GM19452 (cell line): ENCODE measurements around the gene DPYSL3.
A peak's percentile ranks its signal among the peaks of the same experiment; 100 is the strongest.

ENCODE experiments used
- ATAC-seq: cut with Tn5 transposase; IDR thresholded peaks from one replicate; pipeline ENCODE4 v1.9.1; 2021; ENCODE audit not compliant: unreplicated experiment

Gene DPYSL3

DNA sequence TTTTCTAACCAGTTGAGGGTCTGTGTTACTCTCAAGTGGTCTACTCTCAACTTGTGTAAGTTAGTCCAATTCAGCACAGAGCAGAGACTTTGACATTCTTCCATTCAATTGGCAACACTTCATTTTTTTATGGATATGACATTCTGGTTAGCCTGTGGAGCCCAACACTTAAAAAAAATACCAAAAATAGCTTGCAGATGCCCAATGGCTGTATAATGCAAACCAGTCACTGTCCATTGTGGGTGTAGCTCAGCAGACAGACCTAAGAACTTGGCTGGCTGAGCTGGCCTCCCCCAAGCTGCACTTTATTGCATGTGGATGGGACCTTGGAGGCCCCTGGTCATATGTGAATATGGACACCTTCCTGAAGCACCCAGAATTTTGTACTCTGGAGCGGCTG, 103.2 kb downstream of the DPYSL3 start:
- ATAC-seq, result no peak

DNA sequence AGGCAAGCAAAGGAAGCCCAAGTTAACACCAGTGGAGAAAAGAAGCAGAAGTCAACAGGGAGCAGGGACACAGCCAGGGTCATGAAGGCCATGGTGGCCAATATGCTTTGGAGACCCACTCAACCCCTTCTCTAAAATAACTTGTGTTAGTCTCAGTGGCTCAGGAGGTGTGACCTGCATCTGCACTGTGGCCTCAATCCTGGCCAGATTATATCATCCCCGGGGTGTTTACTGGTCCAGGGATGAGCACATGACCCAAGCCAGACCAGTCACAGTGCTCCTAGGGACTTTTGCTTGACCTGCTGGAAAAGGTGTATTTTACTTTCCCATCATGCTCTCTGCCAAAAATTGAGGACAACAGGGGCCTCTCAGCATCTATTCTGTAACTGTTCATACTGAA, 105.2 kb downstream of the DPYSL3 start:
- peak; percentile 26 for ATAC-seq

DNA sequence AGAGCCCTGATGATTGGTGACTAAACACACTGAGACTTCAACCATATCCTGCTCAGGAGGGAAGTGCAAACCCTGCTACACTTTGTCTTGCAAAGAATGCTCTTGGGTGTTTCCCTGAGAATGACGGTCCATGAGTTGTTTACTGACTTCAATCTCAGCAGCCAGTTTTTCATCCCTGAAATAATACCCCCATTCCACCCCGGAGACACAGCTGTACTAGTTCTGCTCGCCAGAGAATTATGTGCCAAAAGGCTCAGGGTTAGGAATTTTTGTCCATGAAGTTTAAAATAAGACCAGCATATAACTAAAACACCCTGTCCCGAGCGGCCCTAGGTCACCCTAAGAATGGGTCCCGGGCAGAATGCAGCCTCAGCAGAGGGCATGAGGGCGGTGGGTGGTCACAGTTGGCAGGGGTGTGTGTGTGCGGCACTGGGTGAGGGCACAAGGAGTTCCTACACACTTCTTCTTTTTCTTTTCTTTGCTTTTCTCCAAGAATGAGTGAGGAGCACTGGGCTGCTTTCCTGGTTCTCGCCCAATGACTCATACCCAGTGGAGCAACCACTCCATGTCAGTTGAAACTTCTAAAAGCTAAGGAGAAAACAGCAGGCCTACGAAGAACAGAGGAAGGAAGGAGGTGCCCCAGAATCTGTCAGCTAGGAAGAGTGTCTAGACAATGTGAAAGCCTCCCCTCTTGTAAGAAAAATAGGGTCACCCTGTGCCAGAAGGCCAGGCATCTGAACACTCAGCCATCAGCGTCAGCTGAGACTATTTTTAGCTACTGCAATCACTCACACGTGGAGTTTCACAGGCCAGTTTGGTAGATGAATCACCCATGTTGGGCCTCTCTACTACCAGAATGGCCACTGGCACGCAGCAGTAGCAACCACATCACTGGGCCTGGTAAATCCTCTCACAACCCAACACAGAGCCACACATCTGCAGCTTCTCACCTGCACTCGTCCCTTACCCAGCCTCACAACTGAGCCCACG, 105.9 kb downstream of the DPYSL3 start:
- peak; percentile 96 for ATAC-seq

DNA sequence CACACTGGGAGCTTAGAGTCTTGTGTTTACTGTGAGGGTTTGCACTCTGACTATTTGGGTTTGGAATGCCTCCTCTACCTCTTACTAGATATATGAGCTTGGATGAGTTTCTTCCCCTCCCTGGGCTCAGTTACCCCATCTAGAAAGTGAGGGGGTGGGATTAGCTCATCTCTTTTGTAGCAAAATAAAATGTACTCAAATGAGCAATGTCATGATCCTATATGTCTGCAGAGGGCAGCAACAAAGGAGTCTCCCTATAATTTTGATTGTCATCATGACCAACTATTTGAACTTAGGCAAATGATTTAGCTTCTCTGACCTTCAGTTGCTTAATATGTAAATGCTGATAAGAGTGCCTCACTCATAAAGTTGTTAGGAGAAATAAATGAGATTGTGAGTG, 109.0 kb downstream of the DPYSL3 start:
- no peak for ATAC-seq

DNA sequence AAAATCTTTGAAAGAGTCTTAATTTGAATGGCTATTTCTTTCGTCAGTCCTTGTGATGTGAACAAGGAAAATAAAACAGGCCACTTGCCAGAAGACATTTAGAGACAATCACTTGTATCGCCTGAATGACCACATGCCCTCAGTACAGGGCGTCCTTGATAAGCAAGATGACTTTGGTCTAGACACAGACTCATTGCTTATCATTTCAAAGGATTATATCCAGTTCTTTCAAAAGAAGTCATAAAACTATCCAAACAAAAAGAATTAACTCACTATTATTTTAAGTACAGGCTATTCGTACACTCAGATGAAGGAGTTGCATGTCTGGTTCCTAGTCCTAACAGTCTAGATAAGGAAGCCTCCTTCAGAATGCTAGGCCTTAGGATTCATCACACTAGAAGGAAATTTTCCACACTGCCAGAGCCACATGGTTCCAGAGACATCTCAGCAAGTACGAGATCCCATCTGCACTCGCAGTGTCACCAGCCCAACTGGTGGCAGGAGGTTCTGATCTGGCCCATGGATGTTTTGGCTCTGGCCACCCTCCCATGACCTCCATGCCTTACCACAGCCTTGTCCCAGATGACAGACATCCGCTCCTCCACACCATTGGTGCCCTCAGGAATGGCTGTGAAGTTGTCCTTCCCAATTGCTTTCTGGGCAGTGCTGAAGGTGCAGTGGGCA, 109.6 kb downstream of the DPYSL3 start:
- no peak for ATAC-seq

DNA sequence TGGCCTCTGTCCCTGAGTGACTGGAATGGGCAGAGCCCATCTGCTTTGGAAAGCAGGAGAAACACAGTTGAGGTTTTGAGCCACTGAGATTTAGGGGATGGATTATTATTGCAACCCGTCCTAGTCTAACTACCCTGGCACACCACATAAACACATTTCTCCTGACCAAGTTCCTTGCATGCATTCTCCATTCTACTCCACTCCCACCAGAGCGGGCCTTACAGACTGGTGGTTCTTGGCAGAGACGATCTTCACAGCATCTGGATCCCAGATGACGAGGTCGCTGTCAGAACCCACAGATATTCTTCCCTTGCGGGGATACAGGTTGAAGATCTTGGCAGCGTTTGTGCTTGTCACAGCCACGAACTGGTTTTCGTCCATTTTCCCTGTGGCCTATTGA, 111.0 kb downstream of the DPYSL3 start:
- ATAC-seq, result no peak

DNA sequence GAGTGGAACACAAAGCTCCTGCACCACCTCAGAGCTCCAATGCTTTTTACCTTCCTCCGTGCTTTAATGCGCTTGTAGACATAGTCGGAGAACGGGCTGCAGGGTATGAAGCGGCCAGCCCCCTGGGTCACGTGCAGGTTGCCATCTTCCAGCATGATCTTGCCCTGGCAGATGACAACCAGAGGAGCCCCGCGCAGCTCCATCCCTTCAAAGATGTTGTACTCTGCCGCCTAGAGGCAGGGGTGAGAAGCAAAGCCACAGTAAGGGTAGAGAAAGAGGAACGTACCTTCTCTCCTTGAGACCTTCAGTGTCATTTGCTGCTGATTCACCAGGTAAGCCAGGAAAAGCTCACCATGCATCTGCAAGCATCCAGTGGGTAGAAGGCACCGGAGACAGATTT, 112.3 kb downstream of the DPYSL3 start:
- ATAC-seq, result no peak

DNA sequence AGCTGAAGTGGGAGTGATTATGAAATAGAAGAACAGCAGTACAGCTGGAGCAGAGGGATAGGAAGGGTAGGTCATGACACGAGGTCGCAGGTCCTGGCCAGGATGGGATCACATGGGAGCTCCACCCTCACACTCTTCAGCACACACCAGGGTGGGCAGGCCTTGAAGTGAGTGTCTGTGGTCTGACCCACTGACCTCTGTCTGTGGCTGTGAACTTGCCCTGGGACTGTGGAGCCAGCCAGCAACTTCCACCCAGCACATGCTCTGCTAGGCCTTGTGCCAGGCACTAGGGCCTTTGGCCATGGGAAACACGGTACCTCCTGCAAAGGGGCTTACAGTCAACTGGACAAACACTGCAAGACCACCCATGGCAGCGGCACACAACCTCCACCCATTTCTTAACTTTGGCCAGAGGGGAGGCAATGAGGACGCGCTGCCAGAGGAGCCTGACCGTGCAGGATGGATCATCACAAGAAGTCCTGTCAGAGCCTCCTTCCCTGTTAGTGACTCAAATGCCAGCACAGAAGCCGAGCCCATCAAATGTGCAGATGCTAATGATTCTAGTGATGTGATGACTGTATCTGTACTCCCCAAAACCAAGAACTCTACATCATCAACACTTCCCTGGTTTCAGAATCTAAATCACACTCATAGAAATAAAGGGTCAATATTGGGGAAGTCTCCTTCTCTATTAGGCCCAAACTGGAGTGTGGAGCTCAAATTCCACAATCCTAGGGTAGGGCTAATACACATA, 113.6 kb downstream of the DPYSL3 start:
- no peak for ATAC-seq

DNA sequence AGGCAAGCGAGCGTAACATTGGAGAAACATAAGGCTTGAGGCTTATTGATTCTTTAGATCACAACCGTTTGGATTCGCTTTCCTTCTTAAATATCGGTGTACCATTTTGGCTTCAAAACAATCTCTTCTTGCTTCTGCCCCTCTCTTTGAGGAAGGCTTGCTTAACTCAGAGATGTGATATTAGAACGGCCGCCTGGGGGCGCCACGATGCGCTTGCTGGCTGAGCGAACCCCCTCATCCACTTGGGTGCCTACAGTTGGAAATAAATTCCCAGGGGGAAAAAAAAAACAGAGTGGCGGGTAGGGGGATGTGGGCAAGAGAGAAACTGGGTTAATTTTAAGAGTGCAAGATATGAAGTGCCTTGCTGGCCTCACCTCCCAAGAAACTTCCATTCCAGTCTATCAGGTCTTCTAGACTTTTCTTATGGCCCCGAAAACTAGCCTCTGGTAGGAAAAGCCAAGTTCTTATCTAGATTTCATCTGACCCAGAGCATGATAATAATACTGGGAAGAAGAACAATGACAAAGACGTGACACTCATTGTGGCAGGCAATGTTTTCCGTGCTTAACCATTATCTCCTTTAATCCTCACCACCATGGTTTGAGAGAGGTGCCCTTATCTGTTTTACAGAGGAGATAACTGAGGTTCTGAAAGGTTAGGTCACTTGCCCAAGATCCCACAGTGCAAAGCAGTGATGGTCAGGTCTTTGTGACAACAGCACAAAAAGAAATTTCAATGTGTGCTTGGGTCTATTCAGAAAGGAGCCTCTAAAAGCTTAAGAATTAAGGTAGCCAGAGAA, 115.8 kb downstream of the DPYSL3 start:
- ATAC-seq, result no peak

DNA sequence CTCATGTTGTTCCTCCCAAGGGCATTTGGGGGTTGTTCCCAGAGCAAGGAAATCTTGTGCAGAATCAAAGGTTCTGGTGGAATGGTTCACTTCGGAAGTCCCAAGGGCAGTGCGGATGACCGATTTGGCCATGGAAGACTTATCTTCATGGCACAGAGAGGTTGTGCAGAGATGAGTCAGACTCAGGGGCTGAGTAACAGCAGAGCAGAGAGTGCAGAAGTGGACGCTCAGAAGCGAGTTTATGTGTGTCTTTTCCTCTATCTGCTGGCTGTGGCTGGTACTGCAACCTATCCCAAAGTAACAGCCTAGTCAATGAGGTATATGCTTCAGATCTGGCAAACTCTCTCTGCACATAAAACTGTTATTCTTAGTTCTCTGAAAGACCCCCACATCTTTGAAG, 118.1 kb downstream of the DPYSL3 start:
- peak; percentile 78 for ATAC-seq

DNA sequence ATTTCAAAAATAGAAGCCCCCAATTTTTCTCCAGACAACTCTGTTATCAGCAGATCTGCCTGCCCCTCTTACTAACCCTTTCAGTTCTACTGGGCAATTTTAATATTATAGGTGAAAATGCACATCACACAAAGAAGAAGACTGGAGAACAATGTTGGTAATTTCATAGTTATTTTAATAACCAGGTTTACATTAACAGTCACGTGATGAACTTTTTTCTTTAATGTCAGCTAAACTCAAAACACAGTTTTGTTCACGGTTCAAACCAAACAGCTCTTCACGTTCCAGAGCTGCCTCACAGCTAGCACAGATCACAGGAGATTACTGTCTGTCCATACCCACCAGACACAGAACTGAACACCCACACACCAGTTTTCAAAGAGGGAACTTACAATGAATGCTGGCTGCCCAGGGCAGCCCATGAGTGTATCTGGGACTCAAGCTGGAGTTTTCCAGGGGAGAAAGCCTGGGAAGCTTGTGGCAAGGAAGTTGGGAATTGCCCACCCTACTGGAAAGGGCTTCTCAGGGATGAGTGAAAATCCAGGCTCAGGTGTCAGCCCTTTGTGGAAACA, 119.1 kb downstream of the DPYSL3 start:
- ATAC-seq, result no peak

DNA sequence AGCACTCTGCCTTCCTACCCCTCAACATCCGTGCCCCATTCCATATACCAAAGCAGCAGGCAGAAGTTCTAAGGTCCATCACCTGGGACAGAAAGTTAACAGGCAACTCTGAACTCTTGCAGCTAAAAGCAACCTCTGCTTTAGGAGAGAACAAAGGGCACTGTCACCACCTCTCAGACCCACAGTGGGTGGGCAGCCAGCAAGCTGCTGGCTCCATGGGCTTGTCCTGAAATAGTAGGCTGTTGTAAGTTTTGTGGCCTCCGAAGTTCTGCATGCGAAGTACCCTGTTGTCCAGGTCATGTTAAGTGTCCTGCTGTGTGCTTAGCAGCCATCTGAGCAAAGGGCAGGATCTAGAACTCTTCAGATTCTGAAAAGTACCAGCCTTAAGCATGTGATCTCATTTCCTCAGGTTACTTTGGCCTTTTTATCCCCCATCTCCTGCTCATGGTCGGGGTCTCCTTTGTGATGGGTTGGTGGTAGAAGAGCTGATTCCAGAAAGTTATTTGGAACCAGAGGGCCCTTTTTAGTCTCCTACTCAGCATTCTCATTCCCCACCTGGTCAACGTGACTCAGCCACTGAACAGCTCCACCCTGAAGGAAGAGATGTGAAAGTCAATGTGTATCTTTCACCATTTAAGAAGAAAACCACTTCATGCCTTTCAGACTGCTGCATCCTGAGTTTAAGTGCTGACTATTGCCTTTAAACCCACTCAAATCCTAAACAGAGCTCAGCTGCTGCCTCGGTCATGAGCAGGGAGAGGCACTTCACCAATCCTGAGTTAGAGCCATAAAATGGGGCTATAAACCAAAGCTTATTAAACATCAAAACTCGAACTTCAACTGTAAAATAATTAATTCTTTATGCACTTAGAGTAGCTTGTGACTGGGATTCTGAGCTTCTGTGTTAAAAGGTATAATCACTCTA, 121.4 kb downstream of the DPYSL3 start:
- ATAC-seq, result no peak

DNA sequence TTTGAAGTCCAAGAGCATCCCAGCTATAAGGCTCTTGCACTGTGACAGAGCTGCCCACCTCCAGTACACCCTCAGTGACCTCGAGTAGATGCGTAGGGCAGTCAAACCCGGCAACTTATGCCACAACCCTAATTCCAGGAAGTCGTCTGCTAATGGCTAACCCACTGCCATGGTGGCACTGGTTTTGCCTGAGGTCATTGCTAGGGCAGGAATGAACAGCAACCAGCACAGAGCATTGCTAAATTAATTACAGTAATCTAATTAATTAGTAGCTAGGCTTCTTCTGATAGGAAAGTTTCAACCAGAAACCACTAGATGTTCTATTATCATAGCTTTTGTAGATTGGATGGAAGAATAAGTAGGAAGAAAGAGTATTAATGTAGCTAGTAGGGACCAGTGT, 122.8 kb downstream of the DPYSL3 start:
- no peak for ATAC-seq

DNA sequence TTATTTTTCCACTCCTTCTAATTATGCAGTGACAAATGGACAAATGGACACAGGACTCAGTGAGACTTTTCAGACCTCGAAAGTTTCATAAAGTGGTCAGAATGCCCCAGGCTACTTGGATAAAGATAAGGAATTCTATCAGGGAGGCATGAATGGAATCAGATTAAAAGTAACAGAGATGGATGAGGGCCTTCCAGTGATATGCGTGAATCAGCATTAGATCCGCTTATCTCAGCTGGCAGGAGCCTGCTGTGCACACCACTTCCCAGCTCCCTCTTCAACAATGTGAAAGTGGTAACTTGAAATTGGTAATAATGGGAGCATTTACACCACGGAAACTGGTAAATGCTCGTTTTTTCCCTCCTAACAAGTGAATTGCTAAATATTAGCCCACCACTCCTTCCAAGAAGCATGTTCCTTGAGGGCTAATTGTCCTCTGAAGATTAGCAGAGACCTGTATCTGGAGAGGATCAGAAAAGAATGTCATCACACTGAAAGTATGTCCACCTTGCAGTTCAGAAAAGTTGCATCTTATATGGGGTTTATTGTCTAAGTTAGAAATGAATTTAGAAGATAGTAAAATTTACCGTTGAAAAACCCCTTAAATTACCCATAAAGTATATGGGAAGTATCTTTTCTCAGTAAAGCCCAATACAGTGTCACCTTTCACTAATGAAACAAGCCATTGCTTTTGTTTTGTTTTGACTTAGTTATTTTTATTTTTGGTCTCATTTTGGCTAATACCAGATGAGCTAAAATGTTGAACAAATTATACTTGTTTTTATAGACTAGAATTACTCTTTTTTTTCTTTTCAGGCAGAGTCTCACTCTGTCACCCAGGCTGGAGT, 125.3 kb downstream of the DPYSL3 start:
- ATAC-seq, result no peak

DNA sequence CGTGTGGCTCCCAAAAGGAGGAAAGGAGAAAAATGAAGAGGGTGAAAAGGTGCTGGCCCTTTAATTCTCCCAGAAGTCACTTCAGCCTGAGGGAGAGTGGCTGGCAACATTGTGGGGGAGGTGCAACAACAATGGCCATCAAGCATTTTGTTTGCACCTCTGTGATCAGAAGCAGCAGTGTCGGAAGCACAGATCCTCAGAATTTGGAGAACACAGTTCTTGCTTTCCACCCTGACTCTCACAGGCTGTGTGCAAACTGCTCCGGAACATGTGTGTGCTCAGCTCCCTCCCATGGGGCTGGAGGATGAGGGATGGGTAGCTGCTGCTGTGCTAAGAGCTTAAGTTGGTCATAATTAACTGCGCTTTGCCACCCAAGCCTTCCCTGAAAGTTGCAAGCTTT, 127.1 kb downstream of the DPYSL3 start:
- ATAC-seq, result no peak

DNA sequence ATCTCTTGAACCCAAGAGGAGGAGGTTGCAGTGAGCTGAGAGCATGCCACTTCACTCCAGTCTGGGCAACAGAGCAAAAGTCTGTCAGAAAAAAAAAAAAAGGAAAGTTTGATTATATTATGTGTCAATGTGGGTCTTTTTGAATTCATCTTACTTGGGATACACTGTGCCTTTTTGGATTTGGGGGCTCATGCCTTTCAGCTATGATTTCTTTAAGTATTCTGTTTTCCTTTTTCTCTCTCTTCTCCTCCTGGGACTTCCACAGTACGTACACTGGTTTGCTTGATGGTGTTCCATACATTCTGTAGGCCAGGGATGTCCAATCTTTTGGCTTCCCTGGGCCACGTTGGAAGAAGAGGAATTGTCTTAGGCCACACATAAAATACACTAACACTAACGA, 128.3 kb downstream of the DPYSL3 start:
- no peak for ATAC-seq

DNA sequence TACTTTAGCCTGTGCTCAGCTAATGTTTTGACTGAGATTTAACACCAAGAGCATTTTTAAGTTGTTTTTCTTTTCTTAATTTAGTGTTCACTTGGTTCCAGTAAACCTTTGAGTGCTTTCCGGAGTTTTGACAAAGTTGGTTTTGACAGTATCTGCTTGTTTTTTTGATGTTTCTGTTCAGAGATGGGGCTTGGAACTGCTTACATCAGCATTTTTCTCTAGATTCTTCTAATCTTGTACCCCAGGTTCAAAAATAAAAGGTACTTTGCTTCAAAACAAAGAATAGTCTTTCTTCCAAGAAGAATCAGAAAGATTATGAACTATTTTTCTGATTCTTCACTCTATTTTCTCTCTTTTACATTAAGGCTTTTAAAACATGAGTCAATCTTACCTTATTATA, 132.2 kb downstream of the DPYSL3 start:
- ATAC-seq, result no peak

DNA sequence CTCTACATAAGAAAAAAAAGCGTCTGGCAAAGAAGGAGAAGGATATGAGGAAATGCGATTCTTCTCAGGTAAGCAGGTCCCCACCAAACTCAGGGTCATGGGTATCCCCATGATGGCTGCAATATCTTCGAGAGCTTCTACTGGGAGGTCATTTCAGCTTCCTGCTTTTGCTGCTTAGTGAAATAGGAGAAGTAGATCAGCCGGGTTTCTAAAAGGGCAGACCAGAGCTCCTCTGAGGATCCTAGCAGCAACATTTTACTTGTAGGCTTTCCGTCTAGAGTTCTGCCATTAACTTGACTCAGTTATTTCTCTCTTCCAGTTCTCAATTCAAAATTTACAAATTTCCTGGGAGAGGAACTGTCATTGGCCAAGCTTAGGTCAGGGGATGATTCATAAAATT, 134.7 kb downstream of the DPYSL3 start:
- ATAC-seq, result no peak
